GM12874 (cell line): ENCODE results near the gene IGFN1.

Experiments
- TF ChIP-seq, protein P1 (sequence below): IDR thresholded peaks from 2 replicates; pipeline ENCODE4 v1.5.1; 2011; ENCODE audit warnings: low read depth, mild to moderate bottlenecking, control low read depth, low read length, moderate library complexity; ENCODE audit not compliant: insufficient read depth

Gene IGFN1

DNA sequence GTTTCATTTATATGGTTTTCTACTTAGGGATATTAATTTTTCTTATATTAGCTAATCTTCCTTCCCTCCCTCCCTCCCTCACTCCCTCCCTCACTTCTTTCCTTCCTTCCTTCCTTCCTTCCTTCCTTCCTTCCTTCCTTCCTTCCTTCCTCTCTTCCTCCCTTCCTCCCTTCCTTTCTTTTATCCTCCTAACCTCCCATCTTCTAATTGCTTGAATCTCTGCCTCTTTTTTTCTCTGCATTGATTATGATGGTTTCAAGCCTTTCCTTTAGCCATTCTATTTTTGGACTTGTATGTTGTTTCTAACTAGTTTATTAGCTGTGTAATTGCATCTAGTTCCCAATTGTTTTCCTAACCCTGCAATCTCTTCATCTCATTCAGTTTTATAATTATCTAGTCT lies 75.7 kb downstream of the IGFN1 start:
- TF ChIP-seq, protein P1, sequence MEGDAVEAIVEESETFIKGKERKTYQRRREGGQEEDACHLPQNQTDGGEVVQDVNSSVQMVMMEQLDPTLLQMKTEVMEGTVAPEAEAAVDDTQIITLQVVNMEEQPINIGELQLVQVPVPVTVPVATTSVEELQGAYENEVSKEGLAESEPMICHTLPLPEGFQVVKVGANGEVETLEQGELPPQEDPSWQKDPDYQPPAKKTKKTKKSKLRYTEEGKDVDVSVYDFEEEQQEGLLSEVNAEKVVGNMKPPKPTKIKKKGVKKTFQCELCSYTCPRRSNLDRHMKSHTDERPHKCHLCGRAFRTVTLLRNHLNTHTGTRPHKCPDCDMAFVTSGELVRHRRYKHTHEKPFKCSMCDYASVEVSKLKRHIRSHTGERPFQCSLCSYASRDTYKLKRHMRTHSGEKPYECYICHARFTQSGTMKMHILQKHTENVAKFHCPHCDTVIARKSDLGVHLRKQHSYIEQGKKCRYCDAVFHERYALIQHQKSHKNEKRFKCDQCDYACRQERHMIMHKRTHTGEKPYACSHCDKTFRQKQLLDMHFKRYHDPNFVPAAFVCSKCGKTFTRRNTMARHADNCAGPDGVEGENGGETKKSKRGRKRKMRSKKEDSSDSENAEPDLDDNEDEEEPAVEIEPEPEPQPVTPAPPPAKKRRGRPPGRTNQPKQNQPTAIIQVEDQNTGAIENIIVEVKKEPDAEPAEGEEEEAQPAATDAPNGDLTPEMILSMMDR: no peak

DNA sequence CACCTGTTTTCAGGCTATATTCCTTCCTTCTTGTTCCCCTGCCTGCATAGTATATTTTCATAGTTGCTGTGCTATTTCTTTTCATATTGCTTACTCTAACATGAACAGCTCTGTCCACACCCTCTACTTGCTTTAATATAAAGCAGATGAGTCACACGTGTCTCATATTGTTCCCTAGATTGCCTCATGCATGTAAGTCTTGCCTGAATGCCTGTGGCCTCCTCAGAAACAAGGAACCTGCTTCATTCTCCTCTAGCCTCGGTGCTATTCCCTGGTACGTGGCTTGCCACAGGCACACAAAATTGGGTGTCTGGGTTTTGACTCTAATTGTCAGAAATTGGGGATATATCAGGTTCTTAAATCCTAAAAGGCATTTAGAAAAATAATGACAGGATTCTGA lies 76.2 kb downstream of the IGFN1 start:
- TF ChIP-seq, protein P1: no peak

DNA sequence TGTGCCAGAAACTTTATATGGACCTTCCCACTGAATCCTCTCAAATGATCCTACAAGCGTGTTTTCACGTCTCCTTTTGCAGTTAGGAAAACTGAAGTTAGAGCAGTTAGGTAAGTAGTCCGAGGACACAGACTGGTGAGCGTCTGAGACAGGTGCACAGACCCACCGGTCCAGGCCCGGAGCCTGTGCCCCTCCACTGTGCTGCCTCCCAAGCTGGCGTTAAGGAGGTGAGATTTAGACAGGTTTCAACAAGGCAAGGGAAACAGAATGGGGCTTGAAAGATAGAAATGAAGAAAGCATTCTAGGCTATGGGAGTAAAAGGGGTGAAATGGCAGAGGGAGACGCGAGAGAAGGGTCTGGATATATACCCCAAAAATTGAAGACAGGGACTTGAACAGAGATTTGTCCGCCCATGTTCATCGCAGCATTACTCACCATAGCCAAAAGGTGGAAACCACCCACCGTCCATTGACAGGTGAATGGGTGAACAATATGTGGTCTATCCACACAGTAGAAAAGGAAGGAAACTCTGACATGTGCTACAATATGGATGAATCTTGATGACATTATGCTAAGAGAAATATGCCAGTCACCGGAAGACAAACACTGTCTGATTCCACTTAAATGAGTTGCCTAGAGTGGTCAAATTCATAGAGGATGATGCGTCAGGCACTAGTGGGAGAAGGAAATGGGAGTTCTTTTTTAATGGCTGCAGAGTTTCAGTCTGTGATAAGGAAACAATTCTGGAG lies 77.0 kb downstream of the IGFN1 start:
- TF ChIP-seq, protein P1: no peak

DNA sequence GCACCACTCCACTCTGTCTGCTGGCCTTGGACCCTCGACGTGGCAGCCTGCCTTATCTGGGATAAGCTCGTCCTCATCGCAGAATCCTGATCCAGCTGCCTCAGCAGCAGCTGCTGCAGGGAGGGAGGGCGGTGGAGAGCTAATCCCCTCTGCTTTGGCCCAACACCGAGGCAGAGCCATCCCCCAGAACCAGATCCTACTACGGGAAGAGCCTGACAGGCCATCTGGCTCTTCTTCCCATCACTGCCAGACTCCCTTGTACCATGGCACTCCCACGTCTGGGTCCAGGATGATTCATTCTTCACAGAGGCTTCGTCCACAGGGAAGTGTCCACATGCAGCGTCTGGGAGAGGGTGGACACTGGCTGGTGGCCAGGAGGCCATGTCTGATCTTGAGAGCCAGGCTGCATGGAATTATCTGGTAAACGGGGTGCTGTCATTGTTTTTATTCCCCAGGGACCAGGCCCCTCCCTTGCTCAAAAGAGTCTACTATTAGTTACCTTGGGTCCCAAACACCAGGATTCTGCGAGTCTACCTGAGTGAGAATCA lies 78.1 kb downstream of the IGFN1 start:
- TF ChIP-seq, protein P1: no peak

DNA sequence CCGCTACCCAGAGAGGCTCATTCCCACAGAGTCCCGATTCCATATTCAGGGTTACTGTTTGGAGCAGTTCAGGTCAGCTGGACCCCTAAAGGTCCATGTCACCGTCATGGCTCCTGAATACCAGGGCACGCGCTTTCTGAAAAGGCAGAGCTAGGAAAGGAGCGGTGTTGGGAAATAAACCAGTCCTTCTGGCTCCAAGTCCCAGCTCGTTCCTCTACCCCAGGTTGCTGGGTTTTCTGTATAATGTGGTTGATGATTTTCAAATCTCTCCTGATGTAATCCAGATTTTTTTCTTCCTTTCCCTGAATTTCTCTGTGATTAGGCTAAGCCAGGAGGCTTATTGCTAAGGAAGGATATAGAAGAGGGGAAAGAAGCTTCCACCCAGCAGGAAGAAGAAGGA lies 78.7 kb downstream of the IGFN1 start:
- TF ChIP-seq, protein P1: no peak

DNA sequence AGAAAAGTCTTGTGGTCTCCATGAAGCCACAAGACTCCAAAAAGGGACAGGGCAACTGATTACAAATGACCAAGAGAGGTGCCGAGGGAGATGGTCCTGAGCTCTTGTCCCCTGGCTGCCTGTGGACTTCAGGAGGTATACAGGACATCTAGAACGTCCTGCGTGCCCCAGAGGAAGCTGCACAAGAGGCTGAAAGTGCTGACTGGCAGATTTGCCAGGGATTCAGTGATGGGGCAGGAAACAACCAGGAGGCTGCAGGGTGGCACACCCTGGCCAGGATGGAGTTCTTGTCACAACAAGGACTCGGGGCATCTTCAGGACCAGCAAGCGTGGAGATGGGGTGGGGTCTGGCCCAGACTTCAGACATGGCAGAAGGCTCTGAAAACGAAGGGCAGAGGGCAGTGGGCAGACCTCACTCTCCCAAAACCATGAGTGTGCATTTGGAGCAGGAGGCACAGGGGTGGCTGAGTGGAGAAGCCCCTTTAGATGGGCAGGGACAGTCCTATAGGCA lies 79.3 kb downstream of the IGFN1 start:
- TF ChIP-seq, protein P1: no peak

DNA sequence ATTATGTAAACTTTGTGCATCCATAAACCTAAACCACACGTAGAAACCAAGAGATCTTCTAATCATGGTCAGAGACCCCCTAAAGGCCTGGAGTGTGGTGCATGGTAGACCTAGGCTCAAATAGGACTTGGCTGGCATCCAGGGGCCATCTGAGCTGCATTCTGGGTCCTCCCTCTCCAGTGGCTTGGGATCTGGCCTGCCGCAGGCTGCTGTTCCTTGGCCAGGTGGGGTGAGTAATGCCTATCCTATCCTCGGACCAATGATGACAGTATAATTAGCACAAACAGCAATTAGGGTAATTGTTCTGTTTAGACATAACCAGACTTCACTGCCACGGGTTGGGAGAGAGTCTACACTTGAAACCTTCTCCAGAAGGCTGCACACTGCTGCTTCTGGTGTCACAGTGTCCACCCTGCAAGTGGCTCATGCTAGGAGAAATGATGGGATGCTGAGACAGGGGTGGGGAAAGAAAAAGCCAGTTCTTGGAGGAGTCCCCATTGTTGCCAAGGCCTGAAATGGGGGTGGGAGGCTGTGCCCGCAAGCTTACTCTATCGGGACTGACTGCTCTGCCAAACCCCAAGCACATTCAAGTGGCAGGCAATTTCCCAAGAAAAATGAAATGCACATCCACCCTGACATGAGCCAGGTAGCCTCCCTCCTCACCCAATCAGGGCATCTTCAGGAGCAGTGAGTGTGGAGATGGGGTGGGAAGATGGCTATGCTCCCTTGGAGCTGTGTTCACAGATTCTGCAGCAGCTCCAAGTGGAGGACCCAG lies 80.2 kb downstream of the IGFN1 start:
- TF ChIP-seq, protein P1: no peak
